Measurements from ENCODE around the gene UBE2I.

The UBE2I gene

DNA sequence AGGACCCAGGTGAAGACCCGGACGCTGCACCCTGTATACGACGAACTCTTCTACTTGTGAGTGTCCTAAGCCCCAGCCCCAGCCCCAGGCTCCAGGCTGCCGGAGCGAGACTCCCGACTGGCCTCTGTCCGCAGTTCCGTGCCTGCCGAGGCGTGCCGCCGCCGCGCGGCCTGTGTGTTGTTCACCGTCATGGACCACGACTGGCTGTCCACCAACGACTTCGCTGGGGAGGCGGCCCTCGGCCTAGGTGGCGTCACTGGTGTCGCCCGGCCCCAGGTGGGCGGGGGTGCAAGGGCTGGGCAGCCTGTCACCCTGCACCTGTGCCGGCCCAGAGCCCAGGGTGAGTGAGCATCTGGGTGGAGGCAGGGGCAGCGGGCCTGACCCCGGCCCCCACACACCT lies 38.5 kb downstream of the UBE2I start:
- TF ChIP-seq CTCF (IDR thresholded peaks at IDR 0.05; ENCODE audit: low read depth, low read length), result no peak
- no peak for DNase-seq (ENCODE audit: extremely low read depth, low read depth)

GRCh38 chr16:1348441-1348840 lies 39.0 kb downstream of the UBE2I start:
- no peak for TF ChIP-seq CTCF (IDR thresholded peaks at IDR 0.05; ENCODE audit: low read depth, low read length)
- DNase-seq (ENCODE audit: extremely low read depth, low read depth), result no peak

DNA sequence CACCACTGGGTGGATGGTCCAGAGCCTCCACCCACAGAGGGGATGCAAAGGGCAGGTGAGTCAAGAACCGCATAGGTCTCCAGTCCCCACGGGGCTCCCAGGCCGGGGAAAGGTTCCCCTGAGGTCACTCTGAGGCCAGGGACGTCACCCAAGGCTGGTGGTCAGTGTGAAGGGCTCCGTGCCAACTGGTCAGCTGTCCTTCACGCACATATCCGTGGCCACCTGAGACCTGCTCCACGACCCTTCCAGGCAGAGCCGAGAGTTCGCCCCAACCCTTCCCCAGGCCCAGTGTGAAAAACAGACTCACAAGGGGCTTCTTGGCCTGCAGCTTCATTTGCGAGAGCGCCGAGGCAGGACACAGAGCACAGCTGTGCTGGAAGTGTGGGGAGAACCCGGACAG lies 39.5 kb downstream of the UBE2I start:
- TF ChIP-seq CTCF (IDR thresholded peaks at IDR 0.05; ENCODE audit: low read depth, low read length), result no peak
- no peak for DNase-seq (ENCODE audit: extremely low read depth, low read depth)

DNA sequence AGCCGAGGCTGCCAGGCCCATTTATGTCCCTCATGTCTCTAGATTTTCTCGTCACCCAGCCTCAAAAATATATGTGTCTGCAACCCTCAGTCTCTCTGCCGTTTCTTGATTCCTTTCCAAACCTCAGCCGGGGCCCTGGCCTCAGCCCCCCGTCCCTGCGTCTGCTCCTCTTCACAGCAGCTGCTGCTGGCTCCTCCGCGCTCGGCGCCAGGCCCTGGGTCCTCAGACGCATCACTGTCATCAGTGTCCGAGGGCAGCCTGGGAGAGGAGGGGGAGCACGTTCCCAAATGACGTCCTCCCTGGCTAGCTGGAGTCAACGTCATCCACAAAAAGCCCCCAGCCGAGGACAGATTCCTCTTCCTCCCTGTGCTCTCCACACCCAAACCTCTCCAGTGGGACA lies 39.9 kb downstream of the UBE2I start:
- TF ChIP-seq CTCF (IDR thresholded peaks at IDR 0.05; ENCODE audit: low read depth, low read length), result no peak
- no peak for DNase-seq (ENCODE audit: extremely low read depth, low read depth)

DNA sequence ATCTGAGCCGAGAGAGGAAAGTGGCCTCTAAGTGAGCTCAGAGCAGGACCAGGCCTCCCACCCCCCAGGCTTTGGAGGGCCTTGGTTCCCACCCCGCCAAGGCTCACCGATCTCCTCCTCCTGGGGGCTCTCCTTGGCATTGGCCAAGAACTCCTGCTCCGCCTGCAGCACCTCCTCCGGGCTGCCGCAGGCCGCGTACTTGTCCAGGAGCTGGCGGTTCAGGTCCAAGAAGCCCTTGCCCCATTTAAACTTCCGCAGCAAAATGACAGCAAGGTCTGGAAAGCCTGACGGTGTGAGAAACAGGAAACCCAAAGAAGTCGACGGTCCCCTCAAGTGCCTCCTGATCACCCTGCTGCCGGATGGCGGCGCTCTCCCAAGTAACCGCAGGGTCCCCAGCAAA lies 40.5 kb downstream of the UBE2I start:
- no peak for TF ChIP-seq CTCF (IDR thresholded peaks at IDR 0.05; ENCODE audit: low read depth, low read length)

DNA sequence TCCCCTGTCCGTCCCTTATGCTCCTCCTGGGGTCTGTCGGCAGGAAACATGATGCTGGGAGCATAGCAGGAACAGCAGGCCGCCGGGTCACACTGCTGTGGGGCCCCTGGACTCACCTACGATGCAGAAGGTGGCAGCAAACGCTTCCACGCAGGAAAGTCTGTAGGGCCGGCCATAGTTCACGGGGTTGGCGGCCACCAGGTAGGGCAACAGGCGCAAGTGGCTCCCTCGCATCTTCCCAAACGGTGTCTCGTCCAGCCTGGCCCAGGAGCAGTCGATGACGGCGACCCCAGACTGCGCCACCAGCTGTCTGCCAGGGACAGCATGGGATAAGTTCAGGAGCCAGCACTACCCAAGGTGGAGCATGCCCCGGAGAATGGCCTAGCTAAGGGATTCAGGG lies 41.3 kb downstream of the UBE2I start:
- TF ChIP-seq CTCF (IDR thresholded peaks at IDR 0.05; ENCODE audit: low read depth, low read length), result no peak
- no peak for DNase-seq (ENCODE audit: extremely low read depth, low read depth)

More for the DNA sequence above, 40.5 kb downstream of the UBE2I start:
- DNase-seq (ENCODE audit: extremely low read depth, low read depth), result no peak

GRCh38 chr16:1351215-1351581 lies 41.8 kb downstream of the UBE2I start:
- no peak for TF ChIP-seq CTCF (IDR thresholded peaks at IDR 0.05; ENCODE audit: low read depth, low read length)
- DNase-seq (ENCODE audit: extremely low read depth, low read depth), result no peak

Data from AG09319 (cell line).